ENCODE measurements around the gene EIF2AK3. TPM values are rescaled to one million over a fixed set of nuclear protein-coding genes. Genes with fewer than 3 reads are reported as not detected.

EIF2AK3 gene
- total and polyA plus RNA-seq, 2 of the 8 experiments (the other 6 are each of a cell fraction or from before 2014, with no cell fraction given), result 5.8 to 22.8 TPM

DNA sequence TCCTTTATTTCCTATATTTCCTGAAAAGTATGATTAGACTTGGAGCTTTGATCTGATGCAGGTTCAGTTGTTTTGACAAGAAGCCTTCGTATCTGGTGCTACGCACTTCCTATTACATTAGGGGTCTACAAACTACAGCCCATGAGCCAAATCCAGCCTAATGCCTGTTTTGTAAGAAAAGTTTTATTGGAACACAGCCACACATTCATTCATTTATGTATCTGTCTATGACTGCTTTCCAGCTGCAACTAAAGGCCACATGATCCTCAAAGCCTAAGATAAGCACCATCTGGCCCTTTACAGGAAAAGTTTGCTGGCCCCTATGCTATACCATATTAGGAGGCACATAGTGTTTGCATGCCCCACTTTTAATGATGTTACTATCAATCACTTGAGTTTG, 26.0 kb downstream of the EIF2AK3 start (continued):
- TF ChIP-seq GABPA (IDR thresholded peaks at IDR 0.05; ENCODE audit: borderline replicate concordance, insufficient read depth, low read length), result no peak
- no peak for TF ChIP-seq EP300 (IDR thresholded peaks at IDR 0.05; ENCODE audit: borderline replicate concordance in 1 of 2, low read depth in 2 of 2, low read length in 2 of 2)
- no peak for TF ChIP-seq SP1 (IDR thresholded peaks at IDR 0.05; ENCODE audit: low read depth, low read length)
- TF ChIP-seq GTF2F1 (IDR thresholded peaks at IDR 0.05; ENCODE audit: borderline replicate concordance, low read depth, low read length), result no peak
- TF ChIP-seq, protein P1, sequence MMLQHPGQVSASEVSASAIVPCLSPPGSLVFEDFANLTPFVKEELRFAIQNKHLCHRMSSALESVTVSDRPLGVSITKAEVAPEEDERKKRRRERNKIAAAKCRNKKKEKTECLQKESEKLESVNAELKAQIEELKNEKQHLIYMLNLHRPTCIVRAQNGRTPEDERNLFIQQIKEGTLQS (IDR thresholded peaks at IDR 0.05; ENCODE audit: insufficient read depth, low read depth, low read length), result no peak
- TF ChIP-seq EZH2 (IDR thresholded peaks at IDR 0.05; ENCODE audit: low read depth, low read length, severe bottlenecking), result no peak

Measured in H1 (cell line).